Upper lobe of left lung (tissue), 4 donors: Measurements from ENCODE around the gene ASZ1.

Experiments used
- CTCF ChIP-seq, 6 experiments: fragments of 450-650 bp in 4 of 6; fragments of 200-600 bp in 2 of 6; sonication (generic) in 2 of 6; IDR thresholded peaks; one replicate each; pipeline ENCODE4 v1.5.1; 2016 to 2019; ENCODE audit warnings: antibody characterized with exemption in 6 of 6
- EP300 ChIP-seq, 4 donors: sonication (generic); formaldehyde crosslinking; IDR thresholded peaks; one replicate each; pipeline ENCODE4 v1.5.1; 2017; ENCODE audit warnings: antibody characterized with exemption in 4 of 4, control low read depth in 2 of 4

- TF ChIP-seq CTCF (IDR thresholded peaks at IDR 0.05), result peak in 1 of 6 experiments; percentile 31
- TF ChIP-seq EP300 (IDR thresholded peaks at IDR 0.05), result no peak
Observed at GRCh38 chr7:117385363-117386109, 41.8 kb downstream of the ASZ1 start.
